ENCODE data around the gene TEX9.

DNA sequence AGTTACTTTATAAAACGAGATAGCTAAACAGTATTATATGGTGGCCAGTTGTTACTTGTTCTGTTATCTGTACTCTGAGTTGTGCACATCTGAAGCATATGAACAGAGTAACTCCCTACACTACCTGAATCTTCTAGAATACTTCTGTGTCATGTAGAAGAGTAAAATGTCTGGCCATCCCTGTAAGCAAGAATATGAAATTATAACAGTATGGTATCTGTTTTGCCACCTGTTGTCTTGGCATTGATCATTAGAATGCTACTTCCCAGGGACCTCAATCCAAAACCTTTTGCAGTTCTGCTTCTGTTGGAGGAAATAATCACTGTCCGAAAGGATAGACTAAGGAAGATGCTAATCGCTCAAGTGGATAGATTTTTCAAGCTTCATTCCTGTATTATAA is 1.9 kb downstream of the TEX9 start:
- no peak for TF ChIP-seq POLR2A (IDR thresholded peaks at IDR 0.05)
- TF ChIP-seq, protein P1, sequence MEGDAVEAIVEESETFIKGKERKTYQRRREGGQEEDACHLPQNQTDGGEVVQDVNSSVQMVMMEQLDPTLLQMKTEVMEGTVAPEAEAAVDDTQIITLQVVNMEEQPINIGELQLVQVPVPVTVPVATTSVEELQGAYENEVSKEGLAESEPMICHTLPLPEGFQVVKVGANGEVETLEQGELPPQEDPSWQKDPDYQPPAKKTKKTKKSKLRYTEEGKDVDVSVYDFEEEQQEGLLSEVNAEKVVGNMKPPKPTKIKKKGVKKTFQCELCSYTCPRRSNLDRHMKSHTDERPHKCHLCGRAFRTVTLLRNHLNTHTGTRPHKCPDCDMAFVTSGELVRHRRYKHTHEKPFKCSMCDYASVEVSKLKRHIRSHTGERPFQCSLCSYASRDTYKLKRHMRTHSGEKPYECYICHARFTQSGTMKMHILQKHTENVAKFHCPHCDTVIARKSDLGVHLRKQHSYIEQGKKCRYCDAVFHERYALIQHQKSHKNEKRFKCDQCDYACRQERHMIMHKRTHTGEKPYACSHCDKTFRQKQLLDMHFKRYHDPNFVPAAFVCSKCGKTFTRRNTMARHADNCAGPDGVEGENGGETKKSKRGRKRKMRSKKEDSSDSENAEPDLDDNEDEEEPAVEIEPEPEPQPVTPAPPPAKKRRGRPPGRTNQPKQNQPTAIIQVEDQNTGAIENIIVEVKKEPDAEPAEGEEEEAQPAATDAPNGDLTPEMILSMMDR (IDR thresholded peaks at IDR 0.05), result no peak

Measured in right lobe of liver (tissue), 4 donors.